ENCODE data around the gene DCTN2. TPM values are rescaled to one million over a fixed set of nuclear protein-coding genes. Genes with fewer than 3 reads are reported as not detected.

The DCTN2 gene
- total and polyA plus RNA-seq, 11 donors, result 62.3 to 228 (median 109) TPM

GRCh38 chr12:57543581-57543980, 3.4 kb downstream of the DCTN2 start:
- peaks cover 0 to 9% (median 4%) of the 10 kb centered on the region in 9 donors for H3K27me3 ChIP-seq
- no peak overlapping the region for H3K4me3 ChIP-seq
- DNase-seq (no peak), ATAC-seq (no peak)
- H3K27ac ChIP-seq, result no peak overlapping the region
- no peaks in the 10 kb centered on the region for H3K9me3 ChIP-seq
- intact Hi-C loops (cut with DNase I), result no loop called here
- H3K4me1 ChIP-seq, result peaks cover 0 to 39% (median 25%) of the 10 kb centered on the region in 12 donors
- H3K36me3 ChIP-seq, result peaks cover 0 to 54% (median 27%) of the 10 kb centered on the region in 9 donors
- WGBS, 4 donors, result 63 to 71% (median 70%) methylated on average over 2 of the region's 2 CpGs
- TF ChIP-seq CTCF (IDR thresholded peaks at IDR 0.05) (no peak), POLR2A (IDR thresholded peaks at IDR 0.05) (no peak)

GRCh38 chr12:57541717-57542116, 5.3 kb downstream of the DCTN2 start:
- Histone ChIP-seq H3K9me3 (no peaks in the 10 kb centered on the region), H3K27me3 (no peaks in the 10 kb centered on the region), H3K36me3 (peaks cover 0 to 67% (median 40%) of the 10 kb centered on the region in 9 donors), H3K4me1 (peaks cover 0 to 38% (median 24%) of the 10 kb centered on the region in 12 donors), H3K4me3 (no peak overlapping the region), H3K27ac (no peak overlapping the region)
- DNase-seq (no peak), ATAC-seq (no peak)
- intact Hi-C loops (cut with DNase I), result no loop called here
- no peak for TF ChIP-seq POLR2A (IDR thresholded peaks at IDR 0.05)
- no peak for TF ChIP-seq CTCF (IDR thresholded peaks at IDR 0.05)
- 63 to 79% (median 69%) methylated on average over 2 of the region's 2 CpGs for WGBS, 4 donors

GRCh38 chr12:57541001-57541400, 6.0 kb downstream of the DCTN2 start:
- WGBS, 4 donors, result 57 to 75% (median 65%) methylated on average over 2 of the region's 2 CpGs
- Histone ChIP-seq H3K9me3 (no peaks in the 10 kb centered on the region), H3K27me3 (no peaks in the 10 kb centered on the region), H3K36me3 (peaks cover 0 to 67% (median 40%) of the 10 kb centered on the region in 9 donors), H3K4me1 (peaks cover 0 to 34% (median 20%) of the 10 kb centered on the region in 12 donors), H3K27ac (no peak overlapping the region), H3K4me3 (no peak overlapping the region)
- ATAC-seq, result no peak
- intact Hi-C loops (cut with DNase I), result no loop called here
- TF ChIP-seq CTCF (IDR thresholded peaks at IDR 0.05), result no peak
- no peak for TF ChIP-seq POLR2A (IDR thresholded peaks at IDR 0.05)
- no peak for DNase-seq

GRCh38 chr12:57539134-57539768, 7.7 kb downstream of the DCTN2 start:
- Histone ChIP-seq H3K4me3 (no peak overlapping the region), H3K4me1 (peaks cover 0 to 17% (median 4%) of the 10 kb centered on the region in 12 donors), H3K9me3 (no peaks in the 10 kb centered on the region), H3K36me3 (peaks cover 2 to 81% (median 53%) of the 10 kb centered on the region in 9 donors), H3K27me3 (no peaks in the 10 kb centered on the region), H3K27ac (no peak overlapping the region)
- DNase-seq, result no peak
- intact Hi-C loops (cut with DNase I), result no loop called here
- no peak for ATAC-seq
- TF ChIP-seq CTCF (IDR thresholded peaks at IDR 0.05) (no peak), POLR2A (IDR thresholded peaks at IDR 0.05) (no peak)
- WGBS, 4 donors, result 82 to 89% (median 84%) methylated on average over 5 of the region's 5 CpGs

Data from heart left ventricle (tissue), 16 donors.